D341Med (cell line): ENCODE results near the gene DMRTC2.
A peak's percentile ranks its signal among the peaks of the same experiment; 100 is the strongest.
"Not testable (repeated sequence)": the region's sequence is repeated elsewhere in the genome, so short reads cannot be mapped to it uniquely, and the experiment has no call there.

ENCODE experiments used
- DNase-seq: peaks from one replicate; pipeline ENCODE4 v3.0.0; 2012; ENCODE audit warnings: low spot score

The DMRTC2 gene

DNA sequence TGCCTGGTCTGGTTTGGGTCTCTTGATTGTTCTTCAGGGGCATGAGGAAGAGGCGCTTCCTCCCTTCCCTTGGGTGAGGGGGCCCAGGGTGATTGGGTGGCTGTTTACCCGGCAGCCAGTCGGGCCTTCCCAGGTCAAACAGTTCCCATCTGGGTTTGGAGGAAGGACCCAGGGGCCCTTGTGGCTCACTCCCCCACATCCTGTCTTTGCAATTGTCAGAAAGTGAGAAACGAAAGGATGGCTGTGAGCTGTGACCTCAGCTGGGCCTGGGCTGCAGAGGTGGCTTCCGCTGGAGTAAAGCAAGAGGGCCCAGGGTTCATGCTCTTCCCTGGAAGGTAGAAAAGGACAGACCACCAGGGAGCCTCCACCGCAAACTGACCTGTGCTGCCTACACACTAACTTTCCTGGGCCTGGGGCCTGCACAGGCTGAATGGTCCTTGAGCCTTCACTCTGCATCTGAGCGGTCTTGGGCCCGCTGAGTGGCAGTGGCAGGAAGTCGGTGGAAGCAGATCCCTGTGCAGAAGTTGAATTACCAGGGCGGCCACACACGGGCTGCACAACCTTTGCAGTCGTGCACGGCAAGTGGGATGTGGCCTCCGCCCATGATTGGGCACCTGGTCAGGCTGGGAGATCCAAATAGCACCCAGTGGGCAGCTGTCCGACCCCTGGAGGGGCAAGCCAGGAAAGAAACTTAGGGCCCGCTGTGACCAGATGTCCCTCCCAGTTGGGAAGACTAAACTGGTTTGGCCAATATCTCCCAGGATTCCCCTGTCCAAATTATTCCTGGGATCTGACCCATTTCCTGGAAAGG, 26.9 kb downstream of the DMRTC2 start:
- DNase-seq, result no peak

DNA sequence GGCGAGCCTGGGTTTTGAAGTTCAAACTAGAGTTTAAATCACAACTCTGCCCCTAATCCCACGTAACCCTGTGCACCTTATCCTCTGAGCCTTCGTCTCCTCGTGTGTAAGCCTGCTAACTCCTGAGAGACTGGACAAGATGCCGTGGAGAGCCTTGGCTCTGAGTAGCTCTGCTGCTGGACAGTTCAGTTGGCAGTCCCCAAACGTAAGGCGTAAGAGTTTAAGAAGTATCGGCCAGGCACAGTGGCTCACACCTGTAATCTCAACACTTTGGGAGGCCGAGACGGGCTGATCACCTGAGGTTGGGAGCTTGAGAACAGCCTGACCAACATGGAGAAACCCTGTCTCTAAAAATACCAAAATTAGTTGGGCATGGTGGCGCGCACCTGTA, 27.5 kb downstream of the DMRTC2 start:
- no peak for DNase-seq

DNA sequence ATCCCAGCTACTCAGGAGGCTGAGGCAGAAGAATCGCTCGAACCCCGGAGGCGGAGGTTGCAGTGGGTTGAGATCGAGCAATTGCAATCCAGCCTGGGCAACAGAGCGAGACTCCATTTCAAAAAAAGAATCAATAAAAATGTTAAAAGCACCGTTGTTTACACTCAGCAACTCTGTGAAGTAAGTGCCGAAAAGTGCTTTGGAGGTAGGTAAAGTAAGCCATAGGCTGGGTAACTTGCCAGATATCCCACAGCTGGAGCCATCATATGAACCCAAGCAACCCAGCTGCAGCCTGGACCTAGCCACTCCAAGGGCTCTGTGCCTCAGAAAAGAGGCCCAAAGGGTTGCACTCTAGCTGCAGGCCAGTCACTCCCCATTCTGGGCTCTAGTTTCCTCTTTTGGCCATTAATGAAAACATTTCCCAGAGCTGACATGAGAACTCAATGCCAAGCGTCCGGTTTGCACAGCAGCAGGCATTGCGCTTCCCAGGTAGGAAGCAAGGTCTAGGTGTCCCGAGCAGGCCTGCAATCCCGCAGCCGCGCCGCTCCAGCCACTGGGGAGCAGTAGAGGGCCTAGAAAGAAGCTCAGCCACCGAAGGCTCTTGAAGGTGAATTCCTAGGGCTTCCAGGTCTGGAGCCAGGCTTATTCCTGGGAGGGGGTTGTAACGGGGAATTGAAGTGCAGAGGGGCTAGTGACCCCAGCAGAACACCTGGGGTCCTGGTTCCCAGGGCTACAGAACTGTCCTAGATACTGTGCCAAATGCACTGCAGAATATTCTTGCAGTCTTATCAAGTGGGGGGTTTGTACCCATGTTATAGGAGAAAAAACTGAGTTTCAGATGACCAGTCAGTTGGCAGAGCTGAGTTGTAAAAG, 28.2 kb downstream of the DMRTC2 start:
- peak; percentile 85 for DNase-seq

DNA sequence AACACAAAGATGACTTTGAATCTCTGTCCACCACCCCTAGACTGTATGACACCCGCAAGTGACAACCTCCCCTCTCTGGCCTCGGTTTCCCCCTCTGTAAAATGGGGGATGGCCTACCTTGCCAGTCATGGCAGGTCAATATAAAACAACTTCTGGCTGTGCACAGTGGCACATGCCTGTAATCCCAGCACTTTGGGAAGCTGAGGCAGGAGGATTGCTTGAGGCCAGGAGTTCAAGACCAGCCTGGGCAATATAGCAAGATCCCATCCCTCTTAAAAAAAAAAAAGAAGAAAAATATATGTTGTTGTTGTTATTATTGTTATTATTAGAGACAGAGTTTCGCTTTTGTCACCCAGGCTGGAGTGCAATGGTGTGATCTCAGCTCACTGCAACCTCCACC, 31.1 kb downstream of the DMRTC2 start:
- DNase-seq, result not testable (repeated sequence)

DNA sequence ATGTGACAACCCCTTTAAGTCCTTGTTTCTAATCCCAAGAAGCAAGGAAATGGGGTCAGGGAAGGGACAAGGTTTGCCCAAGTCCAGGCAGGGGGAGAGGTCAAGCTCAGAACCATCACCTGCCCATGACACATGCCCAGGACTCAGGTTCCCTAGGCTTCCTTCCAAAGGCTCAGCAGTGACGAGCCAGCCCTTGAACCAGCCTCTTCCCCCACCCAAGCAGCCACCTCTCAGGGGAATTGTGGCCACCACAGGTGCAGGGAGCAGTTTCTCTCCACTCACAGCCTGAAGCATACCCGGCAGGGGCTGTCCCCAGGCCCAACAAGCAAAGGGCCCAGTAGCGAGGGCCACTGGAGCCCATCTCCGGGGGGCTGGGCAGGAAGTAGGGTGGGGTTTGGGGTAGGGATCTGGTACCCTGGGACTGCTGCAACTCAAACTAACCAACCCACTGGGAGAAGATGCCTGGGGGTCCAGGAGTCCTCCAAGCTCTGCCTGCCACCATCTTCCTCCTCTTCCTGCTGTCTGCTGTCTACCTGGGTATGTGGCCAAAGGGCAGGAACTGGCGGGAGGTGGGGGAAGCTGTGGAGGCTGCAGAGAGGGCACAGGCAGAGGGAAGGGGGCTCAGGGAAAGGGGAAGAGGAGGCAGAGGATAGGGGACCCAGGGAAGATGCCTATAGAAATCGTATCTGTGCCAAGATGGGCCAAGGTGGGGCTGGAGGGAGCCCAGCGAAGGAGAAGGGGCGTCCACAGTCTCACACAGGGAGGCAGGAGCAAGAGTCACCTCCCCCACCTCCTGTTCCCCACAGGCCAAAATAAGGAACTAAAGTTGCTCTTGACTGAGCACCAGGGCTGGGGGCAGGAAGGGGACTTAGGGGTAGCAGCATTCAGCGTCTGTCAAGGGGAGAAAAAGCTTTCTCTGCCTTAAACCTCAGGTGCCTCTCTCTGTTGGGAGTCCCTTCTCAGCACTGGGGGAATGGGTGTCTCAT, 32.3 kb downstream of the DMRTC2 start, which contains the start of gene CD79A:
Gene CD79A (plus strand): TSS at position 433 of the 986 bp plus-strand sequence. CDS start 26 bp downstream, at position 459.
- no peak for DNase-seq

DNA sequence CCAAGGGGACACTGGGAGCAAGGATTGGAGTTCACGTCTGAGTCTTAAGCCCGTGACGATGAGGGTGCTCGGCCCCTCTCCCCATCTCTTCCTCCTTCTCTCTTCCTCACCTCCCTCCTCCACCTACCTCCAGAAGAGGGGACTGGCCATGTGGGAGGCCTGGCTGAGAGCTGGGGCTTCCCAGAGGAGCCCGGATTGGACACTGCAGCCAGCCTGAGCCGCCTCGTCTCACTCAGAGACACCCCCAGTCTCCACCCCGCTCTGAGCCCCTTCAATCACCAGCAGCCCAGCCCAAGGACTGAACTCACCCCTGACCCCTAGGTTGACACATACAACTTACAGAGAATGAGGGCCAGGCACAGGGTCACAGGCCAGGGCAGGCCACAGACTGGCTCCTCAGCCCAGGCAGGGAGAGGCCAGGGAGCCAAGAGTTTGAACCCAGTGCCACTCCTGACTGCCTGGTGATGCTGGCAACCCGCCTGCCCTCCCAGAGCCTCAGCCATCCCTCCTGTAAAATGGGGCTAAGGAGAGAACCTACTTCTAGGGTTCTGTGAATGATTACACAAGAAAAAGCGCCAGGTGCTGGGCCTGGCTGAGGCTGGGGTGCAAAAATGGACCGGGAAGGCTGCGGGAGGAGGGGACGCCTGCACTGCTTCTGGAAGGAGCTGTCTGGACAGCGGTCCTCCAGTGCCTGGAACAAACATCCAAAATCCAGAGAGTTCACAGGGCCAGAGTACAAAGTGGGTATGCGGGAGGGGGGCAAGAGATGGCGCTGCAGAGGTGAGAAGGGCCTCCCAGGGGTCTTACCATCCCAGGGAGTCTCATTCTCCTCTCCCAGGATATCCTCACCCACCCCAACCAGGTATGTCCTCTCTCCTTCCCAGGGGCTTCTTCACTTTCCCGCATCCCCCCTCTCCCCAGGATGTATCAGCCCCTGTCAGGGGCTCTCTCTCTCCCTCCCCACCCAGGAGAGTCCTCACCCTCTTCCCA, 33.4 kb downstream of the DMRTC2 start:
- DNase-seq, result no peak

DNA sequence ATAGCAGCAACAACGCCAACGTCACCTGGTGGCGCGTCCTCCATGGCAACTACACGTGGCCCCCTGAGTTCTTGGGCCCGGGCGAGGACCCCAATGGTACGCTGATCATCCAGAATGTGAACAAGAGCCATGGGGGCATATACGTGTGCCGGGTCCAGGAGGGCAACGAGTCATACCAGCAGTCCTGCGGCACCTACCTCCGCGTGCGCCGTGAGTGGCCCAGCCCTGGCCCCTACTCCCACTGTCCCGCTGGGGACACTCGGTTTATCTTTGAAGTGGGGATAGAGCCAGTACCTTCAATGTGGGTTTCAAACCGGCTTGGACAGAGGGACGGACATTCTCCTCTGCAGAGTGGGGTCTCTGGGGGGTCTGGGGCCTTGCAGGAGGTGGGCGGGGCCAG, 34.2 kb downstream of the DMRTC2 start:
- no peak for DNase-seq

DNA sequence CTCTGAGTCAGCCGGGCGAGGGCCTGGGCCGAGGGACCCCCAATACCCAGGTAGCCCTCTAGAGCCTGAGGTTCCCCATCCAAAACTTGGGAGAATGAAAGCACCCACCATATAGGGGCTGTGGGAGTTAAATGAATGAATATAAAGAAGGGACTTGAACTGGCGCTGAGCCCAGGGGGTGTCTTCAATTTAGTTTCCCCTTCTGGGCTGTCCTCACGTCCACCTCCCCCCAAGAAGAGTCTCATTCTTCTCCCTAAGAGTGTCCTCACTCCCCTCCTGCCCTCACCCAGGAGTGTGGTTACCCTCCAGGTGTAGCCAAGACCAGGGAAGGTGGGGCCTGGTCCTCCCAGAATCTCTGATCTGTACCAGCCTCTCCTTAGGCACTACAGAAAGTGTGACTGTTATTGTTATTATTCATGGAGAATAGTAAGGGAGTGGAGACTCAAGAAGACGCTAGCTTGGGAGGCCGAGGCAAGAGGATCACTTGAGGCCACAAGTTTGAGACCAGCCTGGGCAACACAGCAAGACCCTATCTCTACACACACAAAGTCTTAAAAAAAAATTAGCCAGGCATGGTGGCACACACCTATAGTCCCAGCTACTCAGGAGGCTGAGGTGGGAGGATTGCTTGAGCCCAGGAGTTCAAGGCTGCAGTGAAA, 35.0 kb downstream of the DMRTC2 start:
- DNase-seq, result no peak

DNA sequence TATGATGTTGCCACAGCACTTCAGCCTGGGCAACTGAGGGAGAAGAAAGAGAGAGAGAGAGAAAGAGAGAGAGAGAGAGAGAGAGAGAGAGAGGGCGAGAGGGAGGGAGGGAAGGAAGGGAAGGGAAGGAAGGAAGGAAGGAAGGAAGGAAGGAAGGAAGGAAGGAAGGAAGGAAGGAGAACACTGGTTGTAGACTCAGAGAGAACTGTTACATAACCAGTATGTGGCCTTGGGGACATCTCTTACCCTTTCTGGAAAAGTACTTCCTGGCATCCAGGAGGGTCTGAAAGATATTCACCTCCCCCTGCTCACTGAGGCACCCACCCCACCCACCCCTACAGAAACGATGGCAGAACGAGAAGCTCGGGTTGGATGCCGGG, 35.5 kb downstream of the DMRTC2 start:
- DNase-seq, result no peak

DNA sequence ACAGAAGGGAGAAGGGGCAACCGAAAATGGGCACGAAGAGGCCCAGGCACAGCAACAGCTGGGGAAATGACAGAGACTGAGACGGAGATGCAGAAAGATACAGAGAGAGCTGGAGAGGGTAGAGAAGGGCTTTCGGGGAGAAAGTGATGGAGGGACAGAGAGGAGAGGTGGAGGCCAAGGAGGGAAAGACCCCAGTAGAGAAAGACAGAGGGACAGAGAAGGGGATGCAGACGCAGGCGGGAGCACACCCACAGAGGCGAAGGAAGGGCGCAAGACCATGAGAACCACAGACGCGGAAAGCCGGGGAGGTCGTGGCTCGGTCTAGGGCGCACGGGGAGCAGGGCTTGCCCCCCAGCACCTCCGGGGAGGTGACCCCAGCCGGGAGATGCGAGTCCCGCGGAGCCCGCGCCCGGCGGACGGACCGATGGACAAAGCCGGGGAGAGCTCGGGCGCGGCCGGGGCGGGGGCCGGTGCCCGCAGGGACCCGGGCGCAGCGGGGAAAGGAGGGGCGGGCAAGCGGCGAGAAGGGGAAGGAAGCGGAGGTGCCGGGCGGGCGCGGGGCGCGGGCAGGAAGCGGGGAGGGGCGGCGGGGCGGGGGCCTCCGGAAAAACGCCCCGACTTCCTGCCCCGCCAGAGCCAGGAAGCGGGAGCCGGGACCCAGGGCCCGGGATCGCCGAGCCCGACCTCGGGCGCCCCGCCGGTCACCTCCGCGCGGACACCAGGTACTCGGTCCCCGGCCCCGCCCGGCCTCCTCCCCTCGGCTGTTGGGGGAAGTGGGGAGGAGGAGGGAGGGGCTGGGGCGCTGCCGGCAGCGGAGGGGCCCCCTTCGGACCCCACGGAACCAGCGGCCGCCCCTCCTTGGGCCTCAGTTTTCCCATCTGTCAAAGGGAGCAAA, 38.0 kb downstream of the DMRTC2 start, which contains the start of gene ARHGEF1:
Gene ARHGEF1 (plus strand): TSS at position 617 of the 895 bp plus-strand sequence. CDS start 4,899 bp downstream, outside the sequence.
- peak; percentile 69 for DNase-seq

DNA sequence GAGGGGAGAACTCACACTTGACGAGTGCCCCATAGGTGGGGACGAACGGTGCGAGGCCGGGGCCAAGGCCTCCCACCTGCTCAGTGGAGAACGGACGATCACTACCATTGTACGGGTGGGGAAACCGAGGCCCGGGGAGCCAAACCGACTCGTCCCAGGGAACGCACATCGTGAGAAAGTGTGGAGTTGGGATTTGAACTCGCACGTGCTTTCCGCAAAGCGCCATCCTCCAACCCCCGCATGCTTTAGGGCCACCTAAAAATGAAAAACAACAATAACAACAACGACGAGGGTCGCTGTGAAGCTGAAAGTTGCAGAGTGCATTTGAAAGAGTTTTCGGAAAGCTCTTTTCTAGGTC, 38.6 kb downstream of the DMRTC2 start:
- peak; percentile 34 for DNase-seq

DNA sequence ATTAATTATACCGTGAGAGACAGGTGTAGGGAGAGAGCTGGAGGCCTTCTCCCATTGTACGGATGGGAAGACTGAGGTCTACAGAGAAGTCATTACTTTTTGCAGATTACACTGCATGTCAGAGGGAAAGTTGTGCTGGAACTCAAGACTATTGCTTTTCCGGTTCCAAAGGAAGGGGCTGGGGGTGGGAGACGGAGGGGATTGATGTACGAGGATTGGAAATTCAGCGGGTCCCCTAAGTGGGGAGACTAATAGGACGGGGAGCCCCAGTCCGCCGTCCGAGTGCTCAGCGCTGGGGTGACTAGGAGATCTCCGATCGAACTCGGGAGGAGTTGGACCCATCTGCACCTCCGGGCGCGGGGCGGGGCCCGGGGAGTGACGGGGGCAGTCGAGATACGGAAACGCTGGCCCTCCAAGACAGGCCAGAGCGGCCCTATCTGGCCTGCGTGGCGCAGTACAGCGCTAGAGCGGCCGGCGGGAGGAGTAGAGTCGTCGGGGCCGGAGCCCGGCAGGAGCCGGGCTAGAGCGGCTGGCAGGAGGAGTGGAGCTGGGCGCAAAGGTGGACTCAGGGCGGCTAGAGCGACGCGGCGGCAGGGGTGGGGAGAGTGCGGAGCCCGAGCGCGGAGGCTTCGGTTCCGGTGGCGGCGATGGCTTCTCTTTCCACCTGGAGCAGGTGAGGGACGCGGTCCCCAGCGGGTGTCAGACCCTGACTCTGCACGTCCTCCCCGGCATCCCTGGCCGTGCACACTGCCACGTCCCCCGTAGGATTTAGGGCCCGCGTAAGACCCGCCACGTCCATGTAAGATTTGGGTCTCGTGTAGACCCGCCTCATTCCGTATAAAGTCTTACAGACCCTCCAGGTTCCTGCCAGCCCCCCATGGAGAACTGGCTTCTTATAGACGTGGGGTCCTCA, 39.2 kb downstream of the DMRTC2 start:
- peak; percentile 98 for DNase-seq

DNA sequence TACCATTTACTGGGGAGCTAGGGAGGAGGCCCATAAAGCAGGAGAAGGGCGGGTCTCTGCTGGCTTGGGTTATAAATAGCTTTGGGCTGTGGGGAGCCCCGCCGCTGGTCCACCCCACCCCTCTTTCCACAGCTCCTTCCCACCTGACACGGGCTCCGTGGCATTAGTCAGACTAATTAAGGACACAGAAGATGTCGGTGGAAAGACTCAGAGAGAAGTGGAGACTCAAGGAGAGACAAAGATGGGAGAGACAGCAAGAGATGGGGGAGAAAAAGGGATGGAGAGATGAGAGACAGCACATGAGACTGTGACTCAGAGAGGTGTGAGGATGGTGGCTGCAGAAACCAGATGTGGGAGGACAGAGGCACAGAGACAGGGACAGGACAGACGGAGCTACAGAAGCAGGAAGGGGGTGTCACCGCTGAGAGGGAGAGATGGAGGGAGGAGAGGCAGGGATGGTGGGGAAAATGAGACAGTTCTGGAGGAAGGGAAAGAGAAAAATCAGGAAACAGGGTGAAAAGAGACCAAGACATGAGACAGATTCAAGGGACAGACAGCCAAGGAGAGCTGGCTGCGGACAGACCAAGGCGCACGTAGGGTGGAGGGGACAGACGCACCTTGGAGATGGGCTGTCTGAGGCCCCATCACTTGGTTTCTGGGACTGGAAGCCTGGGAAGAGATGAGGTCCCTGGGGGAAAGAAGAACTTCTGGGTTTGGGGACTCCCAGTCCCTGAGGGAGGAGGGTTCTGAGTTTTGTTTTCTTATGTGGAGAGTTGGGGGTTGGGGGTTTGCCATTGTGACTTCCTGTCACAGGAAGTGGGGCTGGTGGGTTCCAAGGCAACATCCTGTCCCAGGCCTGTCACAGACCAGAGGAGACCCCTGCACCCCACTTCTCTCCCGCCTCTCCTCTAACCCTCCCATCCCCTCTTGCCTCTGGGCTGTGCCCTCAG, 42.2 kb downstream of the DMRTC2 start:
- DNase-seq, result no peak

DNA sequence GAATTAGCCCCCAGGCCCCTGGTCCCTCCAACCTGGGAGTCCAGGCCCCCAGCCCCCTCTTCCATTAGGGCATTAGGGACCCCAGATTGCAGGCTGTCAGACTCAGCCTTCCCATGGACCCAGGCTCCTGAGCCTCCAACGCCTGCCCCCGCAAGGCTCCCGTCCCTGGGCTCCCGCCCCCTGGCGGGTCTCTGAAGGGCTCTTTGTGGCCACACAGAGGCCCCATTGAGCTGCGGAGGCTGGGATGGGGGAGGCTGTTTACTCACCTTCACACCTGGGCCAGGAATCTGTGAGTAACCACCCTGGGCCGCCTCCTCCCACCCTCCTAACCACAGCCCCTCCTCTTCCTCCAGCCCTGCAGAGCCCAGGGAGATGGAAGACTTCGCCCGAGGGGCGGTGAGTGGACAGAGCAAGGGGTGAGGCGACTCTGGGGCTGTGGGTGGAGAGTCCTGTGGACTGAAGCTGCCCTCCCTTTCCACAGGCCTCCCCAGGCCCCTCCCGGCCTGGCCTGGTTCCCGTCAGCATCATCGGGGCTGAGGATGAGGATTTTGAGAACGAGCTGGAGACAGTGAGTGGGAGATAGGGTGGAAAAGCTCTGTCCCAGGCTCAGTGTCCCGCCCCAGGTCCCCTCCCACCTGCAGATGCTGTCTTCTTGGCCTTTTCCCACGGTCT, 43.0 kb downstream of the DMRTC2 start:
- DNase-seq, result no peak

DNA sequence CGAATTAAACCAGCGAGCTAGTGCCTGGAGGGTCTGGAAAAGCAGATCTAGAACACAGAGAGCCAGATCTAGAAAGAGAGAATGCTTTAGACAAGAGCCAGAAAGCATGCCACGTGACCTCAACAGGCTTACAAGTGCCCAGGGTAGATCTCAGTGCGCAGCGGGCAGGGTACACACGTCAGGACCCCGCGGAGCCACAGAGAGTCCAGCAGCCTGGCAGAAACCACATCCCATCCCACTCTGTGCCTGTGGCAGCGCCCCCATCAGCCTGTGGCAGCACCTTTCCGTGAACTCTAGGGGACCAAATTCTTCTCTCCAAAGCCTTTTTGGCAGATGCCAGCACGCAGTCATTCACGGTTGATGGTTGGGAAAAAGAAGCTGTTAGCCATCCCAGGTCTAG, 44.1 kb downstream of the DMRTC2 start:
- no peak for DNase-seq

DNA sequence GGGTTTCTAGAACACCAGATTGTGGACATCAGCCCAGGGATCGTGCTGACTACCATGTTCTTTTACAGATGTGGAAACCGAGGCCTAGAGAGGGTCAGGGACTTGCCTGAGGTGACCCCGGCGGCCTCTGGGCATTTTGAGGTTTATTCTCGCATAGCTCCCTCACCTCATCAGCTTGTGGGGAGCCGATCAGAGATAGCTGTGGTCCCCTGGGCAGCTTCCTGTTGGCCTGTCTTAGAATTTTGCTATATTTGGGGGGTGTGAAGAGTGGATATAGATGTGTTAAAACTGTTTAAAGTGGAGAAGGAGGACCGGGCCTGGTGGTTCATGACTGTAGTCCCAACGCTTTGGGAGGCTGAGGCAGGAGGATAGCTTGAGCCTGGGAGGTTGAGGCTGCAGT, 45.1 kb downstream of the DMRTC2 start:
- DNase-seq, result no peak
